HG03139 (cell line): ENCODE measurements around the gene ALAS2.
"Not testable (repeated sequence)": the region's sequence is repeated elsewhere in the genome, so short reads cannot be mapped to it uniquely, and the experiment has no call there.

Source experiments
- ATAC-seq: cut with Tn5 transposase; IDR thresholded peaks from one replicate; pipeline ENCODE4 v1.9.1; 2021; ENCODE audit not compliant: unreplicated experiment

The ALAS2 gene

DNA sequence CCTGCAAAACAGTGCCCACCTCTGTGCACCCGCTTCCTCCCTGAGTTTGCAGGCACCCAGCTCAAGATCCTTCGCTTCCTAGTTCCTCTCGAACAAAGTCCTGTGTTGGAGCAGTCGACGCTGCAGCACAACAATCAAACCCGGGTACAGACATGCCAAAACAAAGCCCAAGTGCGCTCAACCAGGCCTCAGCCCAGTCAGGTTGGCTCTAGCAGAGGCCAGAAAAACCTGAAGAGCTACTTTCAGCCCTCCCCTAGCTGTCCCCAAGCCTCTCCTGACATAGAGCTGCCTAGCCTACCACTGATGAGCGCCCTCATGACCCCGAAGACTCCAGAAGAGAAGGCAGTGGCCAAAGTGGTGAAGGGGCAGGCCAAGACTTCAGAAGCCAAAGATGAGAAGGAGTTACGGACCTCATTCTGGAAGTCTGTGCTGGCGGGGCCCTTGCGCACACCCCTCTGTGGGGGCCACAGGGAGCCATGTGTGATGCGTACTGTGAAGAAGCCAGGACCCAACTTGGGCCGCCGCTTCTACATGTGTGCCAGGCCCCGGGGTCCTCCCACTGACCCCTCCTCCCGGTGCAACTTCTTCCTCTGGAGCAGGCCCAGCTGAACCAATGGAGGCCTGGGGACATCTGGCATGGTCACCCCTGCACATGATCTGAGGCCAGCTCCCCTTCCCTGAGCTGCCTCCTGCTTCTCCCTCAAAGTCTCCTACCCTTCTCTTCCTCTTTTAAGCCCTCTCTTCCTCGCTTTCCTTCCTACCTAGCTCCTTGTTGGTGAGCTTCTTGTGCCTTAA is 23.8 kb downstream of the ALAS2 start:
- ATAC-seq: no peak

DNA sequence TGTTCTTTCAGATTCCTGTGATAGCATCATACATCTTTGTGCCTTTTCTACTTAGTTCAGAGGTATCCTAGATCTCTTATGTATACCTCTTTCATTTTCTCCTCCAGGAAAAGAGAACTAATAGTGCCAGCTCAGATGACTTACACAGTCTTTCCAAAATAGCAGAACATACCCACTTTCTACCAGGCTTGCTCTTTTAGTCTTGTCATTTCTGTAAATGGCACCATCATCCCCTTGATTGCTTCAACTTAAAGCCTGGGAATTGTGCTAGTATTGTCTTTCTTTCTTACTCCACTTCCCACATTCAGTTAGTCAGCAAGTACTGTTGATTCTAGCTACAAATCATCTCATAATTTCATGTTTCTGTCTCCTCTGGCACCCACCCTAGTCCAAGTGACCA is 25.5 kb downstream of the ALAS2 start:
- no peak for ATAC-seq

GRCh38 chrX:55004231-55004630 is 26.5 kb downstream of the ALAS2 start:
- no peak for ATAC-seq

DNA sequence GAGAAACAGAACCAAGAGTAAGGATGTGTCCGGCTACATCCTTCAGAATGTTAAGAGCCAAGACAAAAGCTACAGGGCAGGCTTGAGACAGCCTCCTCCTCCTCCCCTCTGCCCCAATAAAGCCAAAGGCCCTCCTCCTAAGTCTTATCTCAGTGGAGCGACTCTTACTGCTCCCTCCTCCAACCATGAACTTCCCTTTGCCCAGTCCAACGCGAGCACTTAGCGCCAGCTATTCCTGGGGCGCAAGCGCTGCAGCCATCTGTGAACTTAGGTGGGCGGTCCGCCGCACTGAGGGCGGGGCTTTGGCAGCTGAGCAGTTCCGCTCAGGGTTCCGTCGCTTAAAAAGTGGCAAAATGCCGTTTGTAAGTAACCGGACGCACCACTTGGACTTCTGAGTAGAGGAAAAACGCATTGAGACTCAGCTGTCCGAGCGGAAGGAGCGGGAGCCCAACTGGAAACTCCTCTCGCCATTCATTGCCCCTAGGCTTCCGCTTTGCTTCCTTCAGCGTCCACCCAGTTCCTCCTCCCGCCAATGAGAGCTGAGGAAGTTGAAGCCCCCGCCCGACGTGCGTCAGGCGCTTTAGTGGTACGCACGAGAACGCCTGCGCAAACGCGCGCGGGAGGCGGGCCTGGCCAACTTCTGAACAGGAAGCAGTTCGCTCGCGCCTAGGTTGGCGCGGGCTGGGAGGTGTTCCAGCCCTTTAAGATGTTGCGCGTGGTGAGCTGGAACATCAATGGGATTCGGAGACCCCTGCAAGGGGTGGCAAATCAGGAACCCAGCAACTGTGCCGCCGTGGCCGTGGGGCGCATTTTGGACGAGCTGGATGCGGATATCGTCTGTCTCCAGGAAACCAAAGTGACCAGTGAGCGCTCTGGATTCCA is 30.8 kb downstream of the ALAS2 start, which contains the start of gene APEX2:
TSS of gene APEX2 (plus strand) at position 647 of the 882 bp plus-strand sequence. CDS start at position 707, 60 bp downstream.
- peak; percentile 87 for ATAC-seq

DNA sequence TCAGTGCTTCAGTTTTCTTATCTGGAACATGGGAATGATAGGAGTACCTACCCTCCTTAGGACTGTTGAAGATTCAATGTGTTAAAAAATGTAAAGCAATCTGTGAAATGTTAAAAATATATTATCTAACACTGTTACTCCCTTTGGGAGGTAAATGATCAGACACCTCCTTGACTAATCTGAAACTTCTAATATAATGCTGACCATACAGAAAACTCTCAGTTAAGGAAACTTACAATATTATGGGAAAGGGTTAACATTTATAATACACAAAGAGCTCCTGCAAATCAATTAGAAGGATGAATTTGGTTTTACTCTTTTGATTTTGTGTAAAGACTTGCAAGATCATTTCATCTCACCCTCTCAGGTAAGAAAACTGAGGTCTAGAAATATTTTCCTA is 35.2 kb downstream of the ALAS2 start:
- no peak for ATAC-seq

DNA sequence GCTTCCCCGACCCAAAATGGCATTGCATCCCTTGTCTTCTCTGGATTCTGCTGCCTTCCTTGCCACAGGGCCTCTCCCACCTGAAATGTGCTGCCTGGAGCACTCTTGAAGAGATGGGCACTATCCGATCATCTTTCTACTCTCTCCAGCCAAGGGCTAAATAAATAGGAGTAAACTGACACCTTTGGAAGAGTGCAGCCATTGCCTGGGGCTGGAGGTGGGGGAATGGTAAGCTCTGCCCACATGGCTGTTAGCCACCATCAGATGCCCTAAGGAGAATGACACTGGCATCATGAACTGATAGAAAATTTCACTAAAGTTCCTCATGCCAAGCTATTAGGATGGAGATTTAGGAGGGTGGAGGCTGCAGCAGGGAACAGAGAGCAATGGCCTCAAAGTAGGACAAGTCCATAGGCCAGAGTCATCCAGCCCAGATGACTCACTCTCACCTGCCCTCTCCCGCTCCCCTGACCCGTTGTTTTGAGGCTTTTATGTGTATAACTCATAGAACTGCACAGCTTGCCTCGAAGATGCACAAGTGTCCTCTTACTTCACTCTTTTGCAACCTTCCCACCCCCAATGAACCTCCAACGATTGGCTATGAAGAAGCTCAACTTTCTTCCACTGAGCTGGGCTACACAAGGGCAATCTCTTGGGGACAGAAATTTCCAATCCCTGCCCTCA is 36.0 kb downstream of the ALAS2 start:
- ATAC-seq: no peak

GRCh38 chrX:54994099-54994498 is 36.7 kb downstream of the ALAS2 start, which contains the start of gene PFKFB1:
PFKFB1 (minus strand) TSS chrX:54994188; CDS start chrX:54994007, 181 bp downstream.
- no peak for ATAC-seq

DNA sequence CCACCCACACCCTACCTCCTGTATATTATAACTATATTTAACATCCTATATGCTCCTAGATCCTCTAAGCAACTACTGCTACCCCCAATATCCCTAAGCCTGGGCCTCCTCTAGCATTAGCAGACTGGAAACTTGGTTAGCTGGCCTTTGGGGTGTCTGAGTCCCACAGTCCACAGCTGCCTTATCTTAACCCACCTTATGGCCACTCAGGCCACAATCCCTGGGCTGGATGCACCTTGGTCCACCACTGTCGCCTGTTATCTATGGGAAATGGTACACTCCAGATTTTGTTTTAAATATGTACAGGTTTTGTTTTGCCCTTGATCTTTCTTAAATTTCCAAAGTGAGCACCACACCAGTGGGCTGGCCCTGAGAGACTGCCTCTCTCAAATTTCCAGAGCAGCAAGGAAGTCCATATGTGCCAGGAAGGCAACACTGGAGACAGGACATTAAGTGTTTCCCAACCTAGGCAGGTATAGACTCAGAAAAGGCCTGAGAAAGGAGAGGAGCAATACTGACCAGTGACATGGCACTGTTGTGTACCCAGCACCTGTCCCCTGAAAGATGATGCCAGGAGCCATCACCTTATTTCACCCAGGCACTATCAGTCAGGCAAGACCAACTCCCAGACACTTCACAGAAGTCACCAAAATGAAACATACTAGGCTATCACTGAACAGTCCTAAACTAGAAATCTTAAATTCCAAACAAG is 37.7 kb downstream of the ALAS2 start:
- no peak for ATAC-seq

DNA sequence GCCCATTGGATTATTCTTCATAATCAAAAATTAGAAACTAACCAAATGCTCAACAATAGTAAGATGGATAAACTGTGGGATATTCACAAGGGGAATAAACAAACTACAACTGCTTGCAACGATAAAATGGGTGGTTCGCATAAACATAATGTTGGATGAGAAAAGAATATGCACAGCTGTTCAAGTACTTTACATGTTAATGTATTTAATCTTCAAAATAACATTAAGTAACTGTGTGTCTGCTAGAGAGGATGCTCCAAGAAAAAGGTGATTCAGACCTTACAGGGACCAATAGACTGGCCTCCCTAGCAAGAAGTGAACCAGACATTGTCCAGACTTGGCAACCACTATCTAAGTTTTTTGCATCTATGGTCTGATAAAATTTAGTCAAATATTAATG is 39.1 kb downstream of the ALAS2 start:
- no peak for ATAC-seq

DNA sequence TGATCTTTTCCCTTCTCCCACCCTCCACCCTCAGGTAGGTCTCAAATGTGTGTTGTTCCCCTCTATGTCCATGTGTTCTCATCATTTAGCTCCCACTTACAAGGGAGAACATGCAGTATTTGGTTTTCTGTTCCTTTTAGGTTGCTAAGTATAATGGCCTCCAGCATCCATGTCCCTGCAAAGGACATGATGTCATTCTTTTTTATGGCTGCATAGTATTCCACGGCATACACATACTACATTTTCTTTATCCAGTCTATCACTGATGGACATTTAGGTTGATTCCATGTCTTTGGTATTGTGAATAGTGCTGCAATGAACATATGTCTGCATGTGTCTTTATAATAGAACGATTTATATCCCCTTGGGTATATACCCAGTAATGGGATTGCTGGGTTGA is 47.5 kb downstream of the ALAS2 start:
- ATAC-seq: not testable (repeated sequence)

GRCh38 chrX:54980334-54980733 is 50.4 kb downstream of the ALAS2 start:
- no peak for ATAC-seq

DNA sequence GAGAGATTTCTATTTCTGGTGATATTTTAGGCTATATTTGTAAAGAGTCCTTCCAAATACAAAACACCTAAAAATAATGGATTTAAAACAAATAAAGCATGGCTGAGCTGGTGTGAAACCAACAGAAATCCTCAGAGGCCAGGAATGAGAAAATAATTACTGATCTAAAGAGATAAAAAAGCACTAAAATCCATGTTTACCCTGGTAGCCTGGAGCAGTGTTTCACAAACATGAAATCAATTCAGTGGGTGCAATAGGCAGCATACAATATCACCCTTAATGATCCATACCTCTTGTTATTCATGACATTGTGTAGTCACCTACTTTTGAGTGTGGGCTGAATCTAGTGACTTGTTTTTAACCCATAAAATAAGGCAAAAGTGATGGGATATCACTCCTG is 51.3 kb downstream of the ALAS2 start:
- ATAC-seq: no peak

- ATAC-seq: no peak
Observed at GRCh38 chrX:54978448-54978847, 52.3 kb downstream of the ALAS2 start.

- ATAC-seq: no peak
Observed at GRCh38 chrX:54977387-54977786, 53.4 kb downstream of the ALAS2 start.

DNA sequence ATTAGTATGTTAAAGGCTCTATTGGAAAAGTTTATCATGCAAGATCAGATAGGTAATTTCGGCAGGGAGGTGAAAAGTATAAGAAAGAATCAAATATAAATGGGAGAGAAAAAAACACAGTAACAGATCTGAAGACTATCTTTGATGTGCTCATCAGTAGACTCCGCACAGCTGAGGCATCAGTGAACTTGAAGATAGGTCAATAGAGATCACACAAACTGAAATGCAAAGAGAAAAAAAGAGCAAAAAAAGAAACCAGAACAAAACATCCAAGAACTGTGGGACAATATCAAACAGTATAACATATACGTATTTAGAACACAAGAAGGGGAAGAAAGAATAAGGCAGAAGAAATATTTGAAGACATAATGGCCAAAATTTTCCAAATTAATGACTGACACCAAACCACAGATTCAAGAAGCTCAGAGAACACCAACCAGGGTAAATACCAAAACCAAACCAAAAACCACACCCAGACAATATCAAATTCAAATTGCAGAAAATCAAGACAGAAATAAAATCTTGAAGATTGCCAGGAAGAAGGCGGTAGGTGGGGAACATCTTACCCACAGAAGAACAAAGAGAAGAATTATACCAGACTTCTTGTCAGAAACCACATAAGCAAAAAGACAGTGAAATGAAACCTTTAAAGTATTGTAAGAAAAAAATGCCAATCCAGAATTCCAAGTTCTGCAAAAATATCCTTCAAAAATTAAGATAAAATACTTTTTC is 65.8 kb downstream of the ALAS2 start:
- ATAC-seq: no peak

- no peak for ATAC-seq
Observed at GRCh38 chrX:54961750-54962149, 69.0 kb downstream of the ALAS2 start.
